Measurements from ENCODE around the gene ETFB. TPM values are rescaled to one million over a fixed set of nuclear protein-coding genes. Genes with fewer than 3 reads are reported as not detected.

The ETFB gene
- total RNA-seq, 1 donor from 2014 or later, result 58.8 TPM

GRCh38 chr19:51331716-51332115 is 34.5 kb downstream of the ETFB start:
- DNase-seq (ENCODE audit: extremely low spot score, unreplicated experiment), result no peak
- TF ChIP-seq, protein P1, sequence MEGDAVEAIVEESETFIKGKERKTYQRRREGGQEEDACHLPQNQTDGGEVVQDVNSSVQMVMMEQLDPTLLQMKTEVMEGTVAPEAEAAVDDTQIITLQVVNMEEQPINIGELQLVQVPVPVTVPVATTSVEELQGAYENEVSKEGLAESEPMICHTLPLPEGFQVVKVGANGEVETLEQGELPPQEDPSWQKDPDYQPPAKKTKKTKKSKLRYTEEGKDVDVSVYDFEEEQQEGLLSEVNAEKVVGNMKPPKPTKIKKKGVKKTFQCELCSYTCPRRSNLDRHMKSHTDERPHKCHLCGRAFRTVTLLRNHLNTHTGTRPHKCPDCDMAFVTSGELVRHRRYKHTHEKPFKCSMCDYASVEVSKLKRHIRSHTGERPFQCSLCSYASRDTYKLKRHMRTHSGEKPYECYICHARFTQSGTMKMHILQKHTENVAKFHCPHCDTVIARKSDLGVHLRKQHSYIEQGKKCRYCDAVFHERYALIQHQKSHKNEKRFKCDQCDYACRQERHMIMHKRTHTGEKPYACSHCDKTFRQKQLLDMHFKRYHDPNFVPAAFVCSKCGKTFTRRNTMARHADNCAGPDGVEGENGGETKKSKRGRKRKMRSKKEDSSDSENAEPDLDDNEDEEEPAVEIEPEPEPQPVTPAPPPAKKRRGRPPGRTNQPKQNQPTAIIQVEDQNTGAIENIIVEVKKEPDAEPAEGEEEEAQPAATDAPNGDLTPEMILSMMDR (IDR thresholded peaks at IDR 0.05), result no peak
- no peak overlapping the region for H3K27ac Mint-ChIP-seq (ENCODE audit: unreplicated experiment)
- H3K4me3 Mint-ChIP-seq (ENCODE audit: unreplicated experiment), result no peak overlapping the region
- peaks cover 8% of the 10 kb centered on the region for H3K36me3 Mint-ChIP-seq (ENCODE audit: unreplicated experiment)
- H3K27me3 Mint-ChIP-seq (ENCODE audit: unreplicated experiment), result no peaks in the 10 kb centered on the region
- peaks cover 15% of the 10 kb centered on the region for H3K9me3 Mint-ChIP-seq (ENCODE audit: unreplicated experiment)
- peaks cover 1% of the 10 kb centered on the region for H3K4me1 Mint-ChIP-seq (ENCODE audit: unreplicated experiment)

GRCh38 chr19:51331193-51331592 is 35.0 kb downstream of the ETFB start:
- no peak for DNase-seq (ENCODE audit: extremely low spot score, unreplicated experiment)
- peaks cover 1% of the 10 kb centered on the region for H3K4me1 Mint-ChIP-seq (ENCODE audit: unreplicated experiment)
- peaks cover 15% of the 10 kb centered on the region for H3K9me3 Mint-ChIP-seq (ENCODE audit: unreplicated experiment)
- no peak overlapping the region for H3K27ac Mint-ChIP-seq (ENCODE audit: unreplicated experiment)
- TF ChIP-seq, protein P1 (IDR thresholded peaks at IDR 0.05), result no peak
- H3K4me3 Mint-ChIP-seq (ENCODE audit: unreplicated experiment), result no peak overlapping the region
- H3K27me3 Mint-ChIP-seq (ENCODE audit: unreplicated experiment), result no peaks in the 10 kb centered on the region
- H3K36me3 Mint-ChIP-seq (ENCODE audit: unreplicated experiment), result peaks cover 8% of the 10 kb centered on the region

- H3K27me3 Mint-ChIP-seq (ENCODE audit: unreplicated experiment), result no peaks in the 10 kb centered on the region
- peaks cover 8% of the 10 kb centered on the region for H3K36me3 Mint-ChIP-seq (ENCODE audit: unreplicated experiment)
- H3K4me1 Mint-ChIP-seq (ENCODE audit: unreplicated experiment), result peaks cover 1% of the 10 kb centered on the region
- TF ChIP-seq, protein P1 (IDR thresholded peaks at IDR 0.05), result no peak
- no peak overlapping the region for H3K4me3 Mint-ChIP-seq (ENCODE audit: unreplicated experiment)
- peaks cover 15% of the 10 kb centered on the region for H3K9me3 Mint-ChIP-seq (ENCODE audit: unreplicated experiment)
- no peak overlapping the region for H3K27ac Mint-ChIP-seq (ENCODE audit: unreplicated experiment)
- DNase-seq (ENCODE audit: extremely low spot score, unreplicated experiment), result no peak
Measured at GRCh38 chr19:51330366-51330765, 35.8 kb downstream of the ETFB start.

- H3K36me3 Mint-ChIP-seq (ENCODE audit: unreplicated experiment), result peaks cover 8% of the 10 kb centered on the region
- DNase-seq (ENCODE audit: extremely low spot score, unreplicated experiment), result no peak
Measured at GRCh38 chr19:51329411-51329810, 36.8 kb downstream of the ETFB start.

DNA sequence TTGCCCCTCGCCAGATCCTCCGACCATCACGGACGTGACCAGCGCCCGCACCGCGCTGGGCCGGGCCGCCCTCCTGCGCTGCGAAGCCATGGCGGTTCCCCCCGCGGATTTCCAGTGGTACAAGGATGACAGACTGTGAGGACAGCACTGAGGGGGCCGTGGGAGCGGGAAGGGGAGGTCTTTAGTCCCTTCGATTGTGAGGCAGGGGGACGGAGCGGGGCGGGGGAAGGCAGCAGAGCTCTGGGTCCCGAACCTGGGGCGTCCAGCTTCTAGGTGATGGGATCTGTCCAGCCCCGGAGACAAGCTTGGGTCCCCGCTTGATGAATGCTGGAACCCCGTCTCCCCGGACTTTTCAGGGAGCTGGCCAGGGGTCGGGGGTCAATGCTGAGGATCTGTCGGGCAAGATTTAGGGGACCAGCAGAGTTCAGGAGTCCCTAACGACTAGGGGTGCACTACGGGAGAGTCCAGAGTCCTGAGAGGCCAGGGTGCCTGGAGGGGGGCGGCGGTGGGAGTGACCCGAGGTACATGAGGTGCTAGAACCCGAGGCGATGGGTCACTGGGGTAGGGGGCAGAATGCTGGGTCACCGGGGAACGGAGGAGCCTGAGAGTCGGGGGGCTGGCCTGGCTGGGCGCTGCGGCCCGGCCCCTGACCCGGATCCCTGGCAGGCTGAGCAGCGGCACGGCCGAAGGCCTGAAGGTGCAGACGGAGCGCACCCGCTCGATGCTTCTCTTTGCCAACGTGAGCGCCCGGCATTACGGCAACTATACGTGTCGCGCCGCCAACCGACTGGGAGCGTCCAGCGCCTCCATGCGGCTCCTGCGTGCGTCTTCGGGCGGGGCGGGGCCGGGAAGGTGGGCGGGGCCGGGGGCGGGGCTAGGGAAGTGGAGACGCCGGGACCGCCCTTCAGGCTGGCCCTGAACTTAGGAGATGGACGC is 38.9 kb downstream of the ETFB start:
- no peak for DNase-seq (ENCODE audit: extremely low spot score, unreplicated experiment)
- no peak overlapping the region for H3K4me3 Mint-ChIP-seq (ENCODE audit: unreplicated experiment)
- TF ChIP-seq, protein P1 (IDR thresholded peaks at IDR 0.05), result no peak
- peaks cover 1% of the 10 kb centered on the region for H3K4me1 Mint-ChIP-seq (ENCODE audit: unreplicated experiment)
- peaks cover 8% of the 10 kb centered on the region for H3K36me3 Mint-ChIP-seq (ENCODE audit: unreplicated experiment)
- H3K27ac Mint-ChIP-seq (ENCODE audit: unreplicated experiment), result no peak overlapping the region
- peaks cover 15% of the 10 kb centered on the region for H3K9me3 Mint-ChIP-seq (ENCODE audit: unreplicated experiment)
- H3K27me3 Mint-ChIP-seq (ENCODE audit: unreplicated experiment), result no peaks in the 10 kb centered on the region

More at GRCh38 chr19:51329411-51329810, 36.8 kb downstream of the ETFB start:
- TF ChIP-seq, protein P1 (IDR thresholded peaks at IDR 0.05), result no peak
- no peak overlapping the region for H3K27ac Mint-ChIP-seq (ENCODE audit: unreplicated experiment)
- peaks cover 15% of the 10 kb centered on the region for H3K9me3 Mint-ChIP-seq (ENCODE audit: unreplicated experiment)
- H3K27me3 Mint-ChIP-seq (ENCODE audit: unreplicated experiment), result no peaks in the 10 kb centered on the region
- peaks cover 1% of the 10 kb centered on the region for H3K4me1 Mint-ChIP-seq (ENCODE audit: unreplicated experiment)
- H3K4me3 Mint-ChIP-seq (ENCODE audit: unreplicated experiment), result no peak overlapping the region

All from osteocyte (in vitro differentiated cells).